Skeletal muscle tissue (tissue), 4 donors: ENCODE measurements around the gene SSR4. TPM values are rescaled to one million over a fixed set of nuclear protein-coding genes. Genes with fewer than 3 reads are reported as not detected.

Source experiments
- H3K27ac ChIP-seq: one replicate; pipeline ENCODE4 v1.7.0; 2013; ENCODE audit warnings: mild to moderate bottlenecking, low read depth, low read length, inconsistent platforms
- H3K27me3 ChIP-seq, 3 donors: one replicate each; pipeline ENCODE4 v1.7.0; 2013; ENCODE audit warnings: low read length in 3 of 3; ENCODE audit not compliant: control insufficient read depth in 3 of 3, insufficient read depth in 3 of 3
- H3K36me3 ChIP-seq, 3 donors: one replicate each; pipeline ENCODE4 v1.7.0; 2013; ENCODE audit warnings: low read length in 3 of 3; ENCODE audit not compliant: control insufficient read depth in 3 of 3, insufficient read depth in 3 of 3
- H3K4me1 ChIP-seq, 3 donors: one replicate each; pipeline ENCODE4 v1.7.0; 2013; ENCODE audit warnings: low read length in 3 of 3, mild to moderate bottlenecking in 3 of 3; ENCODE audit not compliant: control insufficient read depth in 3 of 3, insufficient read depth in 3 of 3
- H3K4me3 ChIP-seq, 3 donors: one replicate each; pipeline ENCODE4 v1.7.0; 2013; ENCODE audit warnings: low read length in 3 of 3
- H3K9ac ChIP-seq, 3 donors: one replicate each; pipeline ENCODE4 v1.7.0; 2013; ENCODE audit warnings: low read length in 3 of 3, mild to moderate bottlenecking in 3 of 3, moderate library complexity in 2 of 3, low read depth in 1 of 3
- H3K9me3 ChIP-seq, 3 donors: one replicate each; pipeline ENCODE4 v1.7.0; 2013; ENCODE audit warnings: low read length in 3 of 3; ENCODE audit not compliant: control insufficient read depth in 3 of 3
- total RNA-seq: library from RNA; depleted of rRNA; stranded (reverse); fragments of >200 nt; gene quantifications from one replicate; pipeline ENCODE4 v1.2.3, GENCODE V29; 2014
- donor health status: Osteomylitis.

Gene SSR4
- total RNA-seq, 1 donor from 2014 or later = 85.6 TPM

DNA sequence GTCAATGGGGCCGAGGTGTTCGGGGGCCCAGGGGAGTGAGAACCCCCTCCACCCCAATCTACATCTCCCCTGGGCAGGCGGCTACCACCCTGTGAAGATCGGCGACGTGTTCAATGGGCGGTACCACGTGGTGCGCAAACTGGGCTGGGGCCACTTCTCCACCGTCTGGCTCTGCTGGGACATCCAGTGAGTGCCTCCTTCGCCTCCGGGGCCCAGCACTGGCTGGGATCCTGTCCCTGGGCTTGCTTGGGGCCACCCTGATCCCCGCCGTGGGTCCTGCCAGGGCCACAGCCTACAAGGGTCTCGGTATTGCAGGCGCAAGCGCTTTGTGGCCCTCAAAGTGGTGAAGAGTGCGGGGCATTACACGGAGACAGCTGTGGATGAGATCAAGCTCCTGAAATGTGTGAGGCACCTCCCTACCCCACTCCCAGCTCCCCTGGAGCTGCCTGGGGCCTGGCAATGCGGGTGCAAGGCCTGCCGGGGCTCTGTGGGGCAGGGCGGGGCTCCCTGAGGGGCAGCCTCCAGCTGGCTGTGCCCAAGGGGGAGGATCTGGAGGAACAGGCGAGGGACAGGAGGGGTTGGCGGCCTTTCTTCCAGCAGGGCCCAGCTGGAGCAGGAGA lies 12.9 kb upstream of the SSR4 start:
- Histone ChIP-seq H3K27me3 (no peaks in the 10 kb centered on the region), H3K4me1 (peaks cover 19 to 53% (median 30%) of the 10 kb centered on the region in 3 donors), H3K36me3 (peaks cover 7 to 15% (median 11%) of the 10 kb centered on the region in 3 donors), H3K9me3 (no peaks in the 10 kb centered on the region), H3K4me3 (peak overlapping the region; percentile 54 to 71 (median 65)), H3K27ac (peak overlapping the region; percentile 91), H3K9ac (peak overlapping the region; percentile 68 to 94 (median 90))

GRCh38 chrX:153782313-153782712 lies 12.2 kb upstream of the SSR4 start:
- peaks cover 19 to 53% (median 33%) of the 10 kb centered on the region in 3 donors for H3K4me1 ChIP-seq
- no peaks in the 10 kb centered on the region for H3K9me3 ChIP-seq
- peaks cover 7 to 18% (median 13%) of the 10 kb centered on the region in 3 donors for H3K36me3 ChIP-seq
- peak overlapping the region; percentile 91 for H3K27ac ChIP-seq
- no peaks in the 10 kb centered on the region for H3K27me3 ChIP-seq
- peak overlapping the region; percentile 38 to 65 (median 60) for H3K4me3 ChIP-seq
- H3K9ac ChIP-seq = peak overlapping the region in 2 of 3 donors; percentile 68 to 94

DNA sequence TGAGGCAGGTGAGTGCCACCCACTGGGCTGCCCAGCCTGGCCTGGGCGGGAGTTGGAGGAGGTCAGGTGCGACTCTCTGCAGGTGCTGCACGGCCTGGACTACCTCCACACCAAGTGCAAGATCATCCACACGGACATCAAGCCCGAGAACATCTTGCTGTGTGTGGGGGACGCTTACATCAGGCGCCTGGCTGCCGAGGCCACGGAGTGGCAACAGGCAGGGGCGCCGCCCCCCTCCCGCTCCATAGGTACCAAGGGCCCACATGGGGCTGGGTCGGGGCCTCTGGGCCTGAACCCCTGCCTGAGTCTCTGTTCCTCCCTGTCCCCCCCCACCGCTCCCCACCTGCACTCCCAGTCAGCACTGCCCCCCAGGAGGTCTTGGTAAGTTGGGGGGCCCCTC lies 11.6 kb upstream of the SSR4 start:
- H3K36me3 ChIP-seq = peaks cover 7 to 19% (median 18%) of the 10 kb centered on the region in 3 donors
- H3K27ac ChIP-seq = no peak overlapping the region
- no peaks in the 10 kb centered on the region for H3K9me3 ChIP-seq
- H3K4me3 ChIP-seq = peak overlapping the region in 2 of 3 donors; percentile 60 to 65
- peaks cover 19 to 53% (median 35%) of the 10 kb centered on the region in 3 donors for H3K4me1 ChIP-seq
- H3K27me3 ChIP-seq = no peaks in the 10 kb centered on the region
- peak overlapping the region in 2 of 3 donors; percentile 68 to 94 for H3K9ac ChIP-seq

DNA sequence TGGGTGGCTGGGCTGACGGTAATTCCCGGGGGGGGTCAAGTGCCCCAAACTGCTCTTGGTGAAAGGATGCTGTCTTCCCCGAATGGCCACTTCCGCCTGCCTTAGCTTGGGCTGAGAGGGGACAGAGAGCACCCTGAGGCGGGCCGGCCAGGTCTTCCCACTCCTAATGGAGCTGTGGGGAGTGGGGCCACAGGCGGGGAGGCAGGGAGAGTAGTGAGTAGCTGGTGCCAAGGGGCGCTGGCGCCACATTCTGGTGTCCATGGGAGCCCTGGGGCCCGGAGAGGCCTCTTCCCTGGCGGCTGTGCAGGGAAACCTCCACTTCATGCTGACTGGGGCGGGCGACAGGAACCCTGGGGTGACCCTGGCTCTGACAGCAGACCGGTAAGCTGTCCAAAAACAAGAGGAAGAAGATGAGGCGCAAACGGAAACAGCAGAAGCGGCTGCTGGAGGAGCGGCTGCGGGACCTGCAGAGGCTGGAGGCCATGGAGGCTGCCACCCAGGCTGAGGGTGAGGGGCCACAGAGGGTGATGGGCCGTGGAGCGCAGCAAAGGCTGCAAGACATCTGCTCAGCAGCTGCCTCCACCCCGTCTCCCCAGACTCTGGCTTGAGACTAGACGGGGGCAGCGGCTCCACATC lies 11.0 kb upstream of the SSR4 start:
- peak overlapping the region in 1 of 3 donors; percentile 40 for H3K9ac ChIP-seq
- peaks cover 19 to 50% (median 35%) of the 10 kb centered on the region in 3 donors for H3K4me1 ChIP-seq
- no peak overlapping the region for H3K27ac ChIP-seq
- H3K27me3 ChIP-seq = no peaks in the 10 kb centered on the region
- no peaks in the 10 kb centered on the region for H3K9me3 ChIP-seq
- H3K36me3 ChIP-seq = peaks cover 7 to 21% (median 18%) of the 10 kb centered on the region in 3 donors
- no peak overlapping the region for H3K4me3 ChIP-seq

GRCh38 chrX:153784325-153784967 lies 10.0 kb upstream of the SSR4 start:
- peaks cover 19 to 45% (median 33%) of the 10 kb centered on the region in 3 donors for H3K4me1 ChIP-seq
- peaks cover 9 to 25% (median 18%) of the 10 kb centered on the region in 3 donors for H3K36me3 ChIP-seq
- no peak overlapping the region for H3K4me3 ChIP-seq

GRCh38 chrX:153786669-153787068 lies 7.8 kb upstream of the SSR4 start:
- H3K4me1 ChIP-seq = peaks cover 20 to 41% (median 31%) of the 10 kb centered on the region in 3 donors
- peaks cover 11 to 29% (median 22%) of the 10 kb centered on the region in 3 donors for H3K36me3 ChIP-seq

More at GRCh38 chrX:153784325-153784967, 10.0 kb upstream of the SSR4 start:
- Histone ChIP-seq H3K27ac (no peak overlapping the region), H3K9ac (peak overlapping the region in 1 of 3 donors; percentile 16), H3K27me3 (no peaks in the 10 kb centered on the region), H3K9me3 (no peaks in the 10 kb centered on the region)

GRCh38 chrX:153789654-153790053 lies 4.8 kb upstream of the SSR4 start:
- Histone ChIP-seq H3K9ac (no peak overlapping the region), H3K4me3 (no peak overlapping the region), H3K9me3 (no peaks in the 10 kb centered on the region), H3K4me1 (peaks cover 23 to 39% (median 29%) of the 10 kb centered on the region in 3 donors), H3K27me3 (no peaks in the 10 kb centered on the region), H3K36me3 (peaks cover 8 to 27% (median 19%) of the 10 kb centered on the region in 3 donors), H3K27ac (no peak overlapping the region)

More at GRCh38 chrX:153786669-153787068, 7.8 kb upstream of the SSR4 start:
- no peak overlapping the region for H3K9ac ChIP-seq
- no peaks in the 10 kb centered on the region for H3K9me3 ChIP-seq
- no peak overlapping the region for H3K4me3 ChIP-seq
- H3K27ac ChIP-seq = no peak overlapping the region
- H3K27me3 ChIP-seq = no peaks in the 10 kb centered on the region

- Histone ChIP-seq H3K27me3 (no peaks in the 10 kb centered on the region), H3K9me3 (no peaks in the 10 kb centered on the region), H3K4me1 (peaks cover 37 to 49% (median 42%) of the 10 kb centered on the region in 3 donors), H3K9ac (peak overlapping the region in 1 of 3 donors; percentile 16), H3K27ac (no peak overlapping the region), H3K4me3 (no peak overlapping the region), H3K36me3 (peaks cover 4 to 20% (median 10%) of the 10 kb centered on the region in 3 donors)
Observed at GRCh38 chrX:153791104-153791852, 3.2 kb upstream of the SSR4 start.

DNA sequence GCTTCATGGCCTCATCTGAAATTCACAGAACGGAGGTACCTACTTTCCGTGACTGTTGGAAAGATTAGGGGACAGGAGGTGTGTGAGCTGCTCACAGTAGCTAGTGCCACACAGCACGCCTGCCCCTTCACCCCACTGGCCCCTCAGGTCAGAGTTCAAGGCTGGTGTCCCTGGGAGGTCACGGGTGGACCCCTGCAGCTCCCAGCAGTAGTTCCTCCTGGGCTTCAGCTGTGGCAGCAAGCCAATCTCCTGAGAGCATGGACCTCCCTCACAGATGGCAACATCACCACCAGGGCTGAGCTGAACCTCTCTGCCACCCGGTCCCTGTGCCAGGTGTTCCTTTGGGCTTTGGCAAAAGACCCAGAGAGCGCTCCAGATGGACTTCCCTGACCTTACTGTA lies 2.1 kb upstream of the SSR4 start:
- no peak overlapping the region for H3K9ac ChIP-seq
- H3K27me3 ChIP-seq = no peaks in the 10 kb centered on the region
- no peaks in the 10 kb centered on the region for H3K9me3 ChIP-seq
- H3K4me1 ChIP-seq = peaks cover 38 to 51% (median 38%) of the 10 kb centered on the region in 3 donors
- H3K4me3 ChIP-seq = peak overlapping the region in 1 of 3 donors; percentile 82
- H3K27ac ChIP-seq = no peak overlapping the region
- H3K36me3 ChIP-seq = peaks cover 6 to 20% (median 8%) of the 10 kb centered on the region in 3 donors
